Ramos (cell line): ENCODE results near the gene OBSCN.

Experiments used
- in situ Hi-C: fragments of 300-500 bp; cut with MboI; formaldehyde crosslinking; loops from one replicate; pipeline ENCODE4 v1.14.3; 2022; ENCODE audit warnings: low sequenced_read_pairs; ENCODE audit not compliant: unreplicated experiment

OBSCN gene

GRCh38 chr1:228405200-228405978 is 197.5 kb downstream of the OBSCN start:
- in situ Hi-C loops = no loop called here

DNA sequence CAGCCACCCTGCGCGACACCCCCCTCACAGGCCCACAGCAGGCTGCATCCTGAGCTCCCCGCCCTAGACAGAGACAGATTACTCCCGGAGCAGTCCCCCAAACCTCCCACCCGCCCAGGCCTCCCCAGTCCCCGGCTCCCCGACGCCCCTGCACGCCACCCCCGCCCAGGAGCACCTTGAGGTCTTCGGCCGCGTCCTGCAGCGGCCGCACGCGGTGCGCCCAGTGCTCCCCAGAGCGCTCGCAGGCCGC is 198.1 kb downstream of the OBSCN start:
- in situ Hi-C loops = no loop called here

DNA sequence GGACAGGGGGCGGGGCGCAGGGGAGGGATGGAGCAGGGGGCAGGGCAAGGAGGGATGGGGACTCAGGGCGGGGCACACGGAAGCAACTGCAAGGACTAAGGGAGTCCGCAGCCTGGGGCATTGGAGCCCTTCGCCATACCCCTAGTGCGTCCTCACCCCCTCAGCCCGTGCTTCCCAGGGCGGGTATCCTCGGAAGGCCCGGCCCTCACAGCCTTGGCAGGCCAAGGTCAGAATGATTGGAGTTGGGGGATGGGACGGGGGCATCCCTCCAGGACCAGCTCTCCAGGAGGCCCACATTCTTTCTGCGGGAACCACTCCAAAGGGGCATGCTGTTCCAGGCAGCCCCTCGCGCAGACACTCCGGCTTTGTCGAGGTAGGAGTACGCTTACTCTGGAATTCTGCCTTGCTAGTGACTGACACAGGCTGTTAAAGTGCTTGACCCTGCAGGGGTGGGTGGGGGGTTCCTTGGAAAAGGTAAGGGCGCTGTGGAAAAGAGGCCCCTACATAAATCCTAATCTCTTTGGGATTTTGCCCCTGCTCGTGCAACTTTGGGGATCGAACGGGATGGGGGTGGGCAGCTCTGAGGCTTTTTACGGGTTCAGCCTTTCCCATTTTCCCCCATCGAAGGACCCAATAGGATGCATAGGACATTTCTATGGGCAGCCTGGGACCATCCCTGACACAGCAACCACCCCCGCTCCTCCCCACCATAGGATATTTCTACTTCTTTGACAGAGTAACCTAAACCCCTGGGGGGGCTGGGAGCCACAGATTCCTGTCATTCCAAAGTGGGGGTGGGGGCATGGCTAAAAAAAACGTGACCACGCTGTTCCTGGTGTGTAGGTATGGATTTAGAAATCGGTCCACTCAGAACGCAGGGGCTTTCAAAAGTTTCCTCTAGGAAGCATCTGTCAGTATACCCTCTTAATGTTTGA is 199.5 kb downstream of the OBSCN start:
- in situ Hi-C loops = no loop called here

DNA sequence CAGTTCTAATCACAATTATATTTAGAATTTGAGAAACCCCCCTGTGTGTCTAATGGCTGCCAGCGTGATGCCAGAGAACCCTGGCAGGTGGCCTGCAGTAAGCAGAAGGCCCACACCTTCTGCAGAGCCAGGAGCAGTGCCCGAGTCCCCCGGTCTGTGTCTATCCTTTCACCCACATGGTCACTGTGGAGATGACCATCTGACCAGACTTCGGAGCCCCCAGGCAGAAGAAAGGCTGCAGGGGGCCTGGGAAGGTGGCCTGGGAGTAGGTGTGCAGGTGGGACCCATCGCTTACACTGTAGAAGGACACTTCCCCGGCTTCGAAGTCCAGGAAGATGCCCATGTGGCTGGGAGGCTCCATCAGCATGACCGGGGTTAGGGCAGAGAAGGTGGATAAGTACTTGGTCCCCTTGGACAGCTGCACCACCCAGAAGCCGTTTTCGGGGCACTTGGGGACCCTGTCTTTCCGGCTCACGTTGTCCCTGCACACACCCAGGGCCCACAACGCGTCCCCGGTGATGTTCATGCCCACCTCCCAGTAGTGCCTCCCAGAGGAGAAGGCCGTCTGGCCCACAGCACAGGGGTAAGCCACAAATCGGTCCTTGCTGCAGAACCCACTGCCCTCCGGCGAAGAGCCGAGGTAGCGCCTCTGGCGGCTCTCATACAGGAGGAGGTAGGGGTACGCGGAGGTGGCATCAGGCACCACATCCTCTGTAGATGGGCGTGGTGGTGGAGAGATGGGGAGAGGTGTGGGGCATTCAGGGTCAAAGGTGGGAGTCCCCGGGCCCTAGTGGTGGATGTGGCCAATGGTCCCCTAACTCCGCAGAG is 200.4 kb downstream of the OBSCN start:
- in situ Hi-C loops = no loop called here

DNA sequence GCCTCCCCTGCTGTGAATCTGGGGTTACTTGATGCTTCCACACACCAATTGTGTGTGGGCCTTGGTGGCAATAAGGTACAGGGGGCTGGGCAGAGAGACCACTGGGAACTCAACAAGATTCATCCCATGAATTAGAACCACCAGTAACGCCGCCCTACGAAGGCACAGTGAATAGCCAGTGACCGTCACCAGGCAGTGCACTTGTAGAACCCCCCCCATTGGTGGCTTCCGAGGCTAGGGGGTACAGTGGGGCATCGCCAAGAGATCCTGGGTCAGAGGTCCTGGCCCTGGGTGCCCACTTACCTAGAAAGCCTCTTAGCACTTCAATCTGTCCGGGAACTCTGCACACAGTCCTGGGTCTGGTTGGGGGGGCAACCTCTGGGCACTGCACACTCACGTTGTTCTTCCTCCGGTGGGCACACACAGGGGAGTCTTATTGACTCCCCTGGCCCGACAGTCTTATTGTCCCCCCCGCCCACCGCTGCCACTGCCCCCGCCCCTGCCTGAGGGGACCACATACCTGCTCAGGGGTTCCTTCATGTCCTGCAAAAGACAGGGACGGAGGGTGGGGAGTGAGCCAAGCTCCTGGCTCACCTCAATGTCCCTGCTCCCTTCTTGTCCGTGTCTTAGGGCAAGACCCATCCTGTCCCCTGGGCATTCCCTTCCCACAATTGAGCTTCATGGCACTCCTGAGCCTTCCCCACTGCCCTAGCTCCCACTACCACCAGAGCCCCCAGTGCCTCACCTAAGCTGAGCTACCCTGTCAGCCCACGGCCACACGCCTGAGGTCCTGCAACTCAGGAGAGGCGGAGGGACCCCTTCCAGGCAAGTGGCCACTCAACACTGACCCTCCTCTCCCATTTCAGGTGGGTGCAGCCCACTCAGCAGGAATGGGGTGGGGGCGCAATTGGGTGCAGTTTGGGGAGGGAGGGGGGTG is 201.3 kb downstream of the OBSCN start:
- in situ Hi-C loops = no loop called here

DNA sequence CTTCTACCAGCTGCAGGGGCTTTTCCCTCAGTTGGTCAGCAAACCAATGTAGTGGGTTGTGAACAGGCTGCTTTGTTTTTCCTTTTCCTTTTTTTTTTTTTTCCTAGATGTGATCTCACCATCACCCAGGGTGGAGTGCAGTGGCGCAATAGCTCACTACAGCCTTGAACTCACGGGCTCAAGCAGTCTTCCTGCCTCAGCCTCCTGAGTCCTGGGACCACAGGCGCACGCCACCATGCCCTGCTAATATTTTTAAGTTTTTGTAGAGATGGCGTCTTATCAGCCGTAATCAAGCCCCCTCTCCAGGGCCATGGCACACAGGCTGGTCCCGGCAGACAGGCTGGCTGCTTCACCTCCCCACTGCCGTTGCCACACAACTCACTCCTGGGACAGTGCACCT is 202.2 kb downstream of the OBSCN start:
- in situ Hi-C loops = no loop called here

- in situ Hi-C loops = no loop called here
Observed at GRCh38 chr1:228410671-228411070, 202.8 kb downstream of the OBSCN start.

GRCh38 chr1:228411121-228411520 is 203.3 kb downstream of the OBSCN start:
- in situ Hi-C loops = no loop called here

GRCh38 chr1:228411548-228412430 is 203.9 kb downstream of the OBSCN start:
- in situ Hi-C loops = no loop called here

DNA sequence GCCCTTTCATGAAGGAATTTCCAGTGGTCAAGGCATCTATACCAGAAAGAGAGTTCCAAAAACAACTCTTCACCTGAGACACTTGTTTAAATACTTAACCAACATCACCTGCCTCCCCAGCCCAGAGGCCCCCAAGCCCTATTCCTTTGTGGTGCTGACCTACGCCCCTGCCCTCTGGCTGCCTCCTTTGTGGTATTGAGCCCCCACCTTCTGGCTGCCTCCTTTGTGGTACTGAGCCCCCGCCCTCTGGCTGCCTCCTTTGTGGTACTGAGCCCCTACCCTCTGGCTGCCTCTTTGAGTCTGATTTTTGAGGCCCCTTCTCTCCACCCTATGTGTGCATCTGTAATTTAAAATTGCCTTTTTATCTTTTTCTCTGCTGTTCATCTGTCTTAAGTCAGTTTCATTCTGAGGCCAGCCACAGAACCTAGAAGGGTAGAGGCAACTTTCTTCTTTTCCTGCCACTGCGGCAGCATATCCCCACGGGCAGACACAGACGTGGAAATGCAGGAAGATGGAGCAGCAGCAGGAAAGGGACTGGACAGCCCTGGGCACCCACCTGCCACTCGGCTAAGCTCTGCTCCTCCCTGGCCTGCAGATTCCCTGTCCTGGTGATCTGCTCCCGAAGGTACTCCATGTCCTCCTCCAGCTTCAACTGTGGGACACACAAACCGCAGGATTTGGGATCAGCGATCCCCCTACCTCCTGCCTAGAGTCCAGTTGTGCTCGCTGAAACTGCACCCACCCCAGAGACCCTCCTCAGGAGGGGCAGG is 205.6 kb downstream of the OBSCN start:
- in situ Hi-C loops = no loop called here

- in situ Hi-C loops = no loop called here
Observed at GRCh38 chr1:228414511-228415211, 206.8 kb downstream of the OBSCN start.

DNA sequence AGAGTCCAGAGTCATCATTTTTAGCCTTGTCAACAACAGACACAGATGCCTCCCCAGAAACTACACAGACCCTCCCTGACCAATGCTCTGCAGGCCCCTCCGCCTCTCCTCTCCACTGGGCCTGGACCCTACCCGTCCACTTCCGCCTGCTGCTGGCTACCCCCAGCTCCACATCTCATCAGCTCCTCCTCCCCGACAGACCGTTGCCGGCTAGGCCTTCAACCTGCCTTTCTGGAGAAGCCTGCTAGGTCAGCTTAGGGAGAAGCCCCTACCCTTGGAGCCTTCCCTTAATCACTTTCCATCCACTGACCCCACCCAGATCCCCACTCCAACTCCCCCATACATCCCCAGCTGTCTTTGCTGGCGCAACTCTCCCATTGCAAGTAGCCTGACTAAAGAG is 207.4 kb downstream of the OBSCN start:
- in situ Hi-C loops = no loop called here

GRCh38 chr1:228415853-228416216 is 208.0 kb downstream of the OBSCN start:
- in situ Hi-C loops = no loop called here

DNA sequence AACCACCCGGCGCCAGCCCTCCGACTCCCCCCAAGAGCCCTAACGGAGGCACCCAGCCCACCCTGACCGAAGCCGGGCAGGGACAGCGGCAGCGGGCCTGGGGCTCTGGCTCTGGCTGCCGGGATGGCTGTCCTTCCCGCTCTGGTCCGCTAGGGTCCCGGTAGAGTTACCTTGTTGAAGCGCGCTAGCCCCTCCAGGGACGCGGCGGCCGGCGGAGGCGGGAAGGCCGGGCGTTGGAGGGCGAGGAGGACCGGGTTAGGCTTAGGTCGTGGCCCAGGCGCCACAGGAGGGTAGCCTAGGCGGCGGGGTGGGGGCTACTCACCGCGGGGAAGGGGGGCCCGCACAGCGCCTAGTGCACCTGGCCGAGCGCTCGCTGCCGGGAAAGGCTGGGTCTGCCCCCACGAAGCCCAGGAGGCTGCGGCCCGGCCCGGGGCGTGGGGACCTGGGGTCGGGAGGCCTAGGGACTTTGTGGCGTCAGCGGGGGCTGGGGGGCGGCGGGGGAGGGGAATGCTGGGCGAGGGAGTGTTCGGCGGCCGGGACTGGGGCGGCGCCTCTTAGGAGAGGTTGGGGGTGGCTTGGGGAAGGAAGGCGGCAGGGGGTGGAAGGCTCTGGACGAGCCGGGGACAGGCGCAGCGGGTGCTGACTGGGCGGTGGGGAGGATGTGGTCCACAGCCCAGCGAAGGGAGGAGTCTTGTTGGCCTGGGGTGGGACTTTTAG is 208.5 kb downstream of the OBSCN start, which contains the start of gene TRIM17:
TRIM17 (minus strand) TSS at position 645 of the 717 bp plus-strand sequence. CDS start 1,789 bp downstream, outside the sequence.
- in situ Hi-C loops = no loop called here

DNA sequence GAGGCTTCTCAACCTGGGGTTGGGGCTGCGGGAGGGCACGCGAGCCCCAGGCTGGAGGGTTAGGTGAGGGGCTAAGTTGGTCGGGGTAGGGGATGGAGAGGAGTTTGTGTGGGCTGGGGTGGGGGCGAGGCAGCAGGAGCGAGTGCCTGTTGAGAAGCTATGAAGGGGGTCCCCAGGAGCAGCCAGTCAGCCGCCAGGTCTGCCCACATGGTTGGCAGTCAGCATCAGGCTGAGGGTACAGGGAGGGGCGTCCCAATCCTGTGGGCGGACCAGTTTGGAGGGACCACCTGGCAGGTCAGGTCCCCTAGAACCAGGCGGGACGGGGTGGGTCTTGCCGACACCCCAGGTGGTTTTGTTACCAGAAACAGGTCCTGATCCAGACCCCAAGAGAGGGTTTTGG is 209.2 kb downstream of the OBSCN start:
- in situ Hi-C loops = no loop called here

- in situ Hi-C loops = no loop called here
Observed at GRCh38 chr1:228417483-228418203, 209.8 kb downstream of the OBSCN start.
